Vagina (tissue), 2 donors: ENCODE data around the gene HELZ. TPM values are rescaled to one million over a fixed set of nuclear protein-coding genes. Genes with fewer than 3 reads are reported as not detected.

Source experiments
- DNase-seq, 2 donors: peaks; one replicate each; pipeline ENCODE4 v3.0.0-alpha.2; 2017; ENCODE audit errors: extremely low spot score in 2 of 2
- H3K27ac ChIP-seq: fragments of 200-600 bp; sonication (generic); one replicate; pipeline ENCODE4 v1.5.1; 2019
- H3K27me3 ChIP-seq: fragments of 200-600 bp; sonication (generic); one replicate; pipeline ENCODE4 v1.5.1; 2019
- H3K36me3 ChIP-seq, 2 donors: fragments of 200-600 bp; sonication (generic); one replicate each; pipeline ENCODE4 v1.5.1; 2017 to 2019
- H3K4me1 ChIP-seq: fragments of 200-600 bp; sonication (generic); one replicate; pipeline ENCODE4 v1.5.1; 2019
- H3K4me3 ChIP-seq, 2 donors: fragments of 200-600 bp; sonication (generic); 1 replicate in 1 of 2; 2 replicates in 1 of 2; pipeline ENCODE4 v1.5.1; 2016 to 2019
- H3K9me3 ChIP-seq: fragments of 200-600 bp; sonication (generic); one replicate; pipeline ENCODE4 v1.5.1; 2019
- POLR2A ChIP-seq, 2 donors: fragments of 450-650 bp; IDR thresholded peaks; one replicate each; pipeline ENCODE4 v1.6.1; 2017; ENCODE audit warnings: antibody characterized with exemption in 2 of 2, mild to moderate bottlenecking in 2 of 2, moderate library complexity in 2 of 2
- POLR2AphosphoS5 ChIP-seq, 2 donors: sonication (generic); formaldehyde crosslinking; IDR thresholded peaks; one replicate each; pipeline ENCODE4 v1.9.0; 2017; ENCODE audit warnings: antibody characterized with exemption in 2 of 2, mild to moderate bottlenecking in 2 of 2, low read depth in 1 of 2; ENCODE audit not compliant: insufficient read depth in 1 of 2
- intact Hi-C: fragments of 100-400 bp; cut with DNase I; formaldehyde crosslinking; loops from one replicate; pipeline ENCODE4 v1.15.1; 2023
- total RNA-seq: library from RNA; depleted of rRNA; stranded (reverse); fragments of >200 nt; gene quantifications from one replicate; pipeline ENCODE4 v1.2.3, GENCODE V29; 2016
- TF ChIP-seq, protein P1 (sequence below), 3 experiments: fragments of 450-650 bp in 2 of 3; fragments of 200-600 bp in 1 of 3; sonication (generic) in 1 of 3; IDR thresholded peaks; one replicate each; pipeline ENCODE4 v1.5.1; 2017 to 2019; ENCODE audit warnings: antibody characterized with exemption in 3 of 3, mild to moderate bottlenecking in 2 of 3, moderate library complexity in 2 of 3

HELZ gene
- total RNA-seq, 1 donor from 2014 or later = 31.4 TPM

DNA sequence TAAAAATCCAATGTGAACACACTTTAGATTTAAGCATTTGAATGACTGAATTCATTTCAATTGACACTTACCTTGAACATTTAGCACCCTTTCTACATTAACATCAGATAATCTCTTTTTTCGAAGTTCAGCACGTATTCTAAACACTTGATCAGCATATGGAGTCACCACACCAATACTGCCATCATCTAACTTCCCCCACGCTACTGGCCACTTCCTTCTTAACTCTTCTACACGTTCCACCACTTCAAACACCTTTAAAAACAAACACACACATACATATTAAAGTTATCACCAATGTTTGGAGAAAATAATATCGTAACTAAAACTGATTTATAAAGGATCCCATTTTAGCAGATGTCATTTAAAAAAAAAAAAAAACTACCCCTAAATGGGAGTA, 107.1 kb downstream of the HELZ start:
- intact Hi-C loops = no loop called here
- H3K27ac ChIP-seq = no peak overlapping the region
- no peak for TF ChIP-seq POLR2AphosphoS5 (IDR thresholded peaks at IDR 0.05; ENCODE audit: insufficient read depth in 1 of 2, low read depth in 1 of 2)
- no peak overlapping the region for H3K4me3 ChIP-seq
- no peaks in the 10 kb centered on the region for H3K4me1 ChIP-seq
- DNase-seq = no peak
- H3K9me3 ChIP-seq = no peaks in the 10 kb centered on the region
- H3K36me3 ChIP-seq = peaks cover 0 to 26% of the 10 kb centered on the region in 2 donors
- H3K27me3 ChIP-seq = no peaks in the 10 kb centered on the region

DNA sequence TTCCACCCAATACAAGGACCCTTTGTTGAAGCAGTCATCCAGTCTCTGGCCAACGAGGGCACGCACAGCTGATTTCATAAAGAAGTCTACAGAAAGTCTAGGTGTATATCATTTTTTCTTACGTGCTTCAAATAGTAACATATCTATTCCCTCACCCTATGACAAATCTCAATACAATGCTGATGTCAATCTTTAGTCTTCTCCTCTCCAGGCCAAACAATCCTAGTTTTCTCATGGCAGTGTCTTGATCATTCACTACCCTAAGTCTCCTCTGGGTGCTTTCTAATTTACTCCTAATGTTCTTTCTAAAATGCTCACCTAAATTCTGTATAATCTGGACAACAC, 108.0 kb downstream of the HELZ start:
- no peak for TF ChIP-seq POLR2AphosphoS5 (IDR thresholded peaks at IDR 0.05; ENCODE audit: insufficient read depth in 1 of 2, low read depth in 1 of 2)
- no peak for TF ChIP-seq POLR2A (IDR thresholded peaks at IDR 0.05)
- TF ChIP-seq, protein P1, sequence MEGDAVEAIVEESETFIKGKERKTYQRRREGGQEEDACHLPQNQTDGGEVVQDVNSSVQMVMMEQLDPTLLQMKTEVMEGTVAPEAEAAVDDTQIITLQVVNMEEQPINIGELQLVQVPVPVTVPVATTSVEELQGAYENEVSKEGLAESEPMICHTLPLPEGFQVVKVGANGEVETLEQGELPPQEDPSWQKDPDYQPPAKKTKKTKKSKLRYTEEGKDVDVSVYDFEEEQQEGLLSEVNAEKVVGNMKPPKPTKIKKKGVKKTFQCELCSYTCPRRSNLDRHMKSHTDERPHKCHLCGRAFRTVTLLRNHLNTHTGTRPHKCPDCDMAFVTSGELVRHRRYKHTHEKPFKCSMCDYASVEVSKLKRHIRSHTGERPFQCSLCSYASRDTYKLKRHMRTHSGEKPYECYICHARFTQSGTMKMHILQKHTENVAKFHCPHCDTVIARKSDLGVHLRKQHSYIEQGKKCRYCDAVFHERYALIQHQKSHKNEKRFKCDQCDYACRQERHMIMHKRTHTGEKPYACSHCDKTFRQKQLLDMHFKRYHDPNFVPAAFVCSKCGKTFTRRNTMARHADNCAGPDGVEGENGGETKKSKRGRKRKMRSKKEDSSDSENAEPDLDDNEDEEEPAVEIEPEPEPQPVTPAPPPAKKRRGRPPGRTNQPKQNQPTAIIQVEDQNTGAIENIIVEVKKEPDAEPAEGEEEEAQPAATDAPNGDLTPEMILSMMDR (IDR thresholded peaks at IDR 0.05) = no peak
- Histone ChIP-seq H3K4me1 (no peaks in the 10 kb centered on the region), H3K9me3 (no peaks in the 10 kb centered on the region), H3K36me3 (peaks cover 0 to 21% of the 10 kb centered on the region in 2 donors), H3K27ac (no peak overlapping the region), H3K27me3 (no peaks in the 10 kb centered on the region), H3K4me3 (no peak overlapping the region)
- intact Hi-C loops = no loop called here
- DNase-seq = no peak

DNA sequence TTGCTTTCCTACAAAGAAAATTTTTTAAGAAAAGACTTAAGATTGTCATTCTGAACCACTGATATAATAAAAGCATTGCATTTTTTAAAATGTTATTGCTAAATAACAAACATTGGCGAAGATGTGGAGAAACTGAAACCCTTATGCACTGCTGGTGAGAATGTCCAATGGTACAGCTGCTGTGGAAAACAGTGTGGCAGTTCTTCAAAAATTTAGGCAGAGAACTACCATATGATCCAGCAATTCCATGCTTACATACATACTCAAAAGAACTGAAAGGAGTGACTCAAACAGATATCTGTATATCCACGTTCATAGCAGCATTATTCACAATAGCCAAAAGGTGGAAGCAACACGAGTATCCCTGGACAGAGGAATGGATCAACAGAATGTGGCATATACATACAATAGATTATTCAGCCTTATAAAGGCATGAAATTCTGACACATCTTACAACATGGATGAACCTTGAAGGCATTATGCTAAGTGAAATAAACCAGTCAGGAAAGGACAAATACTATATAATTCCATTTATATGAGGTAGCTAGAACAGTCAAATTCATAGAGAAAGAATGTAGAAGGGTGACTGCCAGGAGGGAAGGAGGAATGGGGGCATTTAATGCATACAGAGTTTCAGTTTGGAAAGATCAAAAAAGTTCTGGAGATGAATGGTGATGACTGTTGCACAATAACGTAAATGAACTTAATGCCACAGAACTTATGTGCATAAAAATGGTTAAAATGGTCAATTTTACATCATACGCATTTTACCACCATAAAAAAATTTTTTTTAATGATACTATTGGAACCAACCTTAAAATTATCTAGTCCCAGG, 108.6 kb downstream of the HELZ start:
- H3K4me1 ChIP-seq = no peaks in the 10 kb centered on the region
- DNase-seq = no peak
- TF ChIP-seq, protein P1 (IDR thresholded peaks at IDR 0.05) = no peak
- TF ChIP-seq POLR2A (IDR thresholded peaks at IDR 0.05) (no peak), POLR2AphosphoS5 (IDR thresholded peaks at IDR 0.05; ENCODE audit: insufficient read depth in 1 of 2, low read depth in 1 of 2) (no peak)
- intact Hi-C loops = no loop called here
- H3K27me3 ChIP-seq = no peaks in the 10 kb centered on the region
- H3K9me3 ChIP-seq = no peaks in the 10 kb centered on the region
- peaks cover 0 to 21% of the 10 kb centered on the region in 2 donors for H3K36me3 ChIP-seq
- H3K4me3 ChIP-seq = no peak overlapping the region
- H3K27ac ChIP-seq = no peak overlapping the region

DNA sequence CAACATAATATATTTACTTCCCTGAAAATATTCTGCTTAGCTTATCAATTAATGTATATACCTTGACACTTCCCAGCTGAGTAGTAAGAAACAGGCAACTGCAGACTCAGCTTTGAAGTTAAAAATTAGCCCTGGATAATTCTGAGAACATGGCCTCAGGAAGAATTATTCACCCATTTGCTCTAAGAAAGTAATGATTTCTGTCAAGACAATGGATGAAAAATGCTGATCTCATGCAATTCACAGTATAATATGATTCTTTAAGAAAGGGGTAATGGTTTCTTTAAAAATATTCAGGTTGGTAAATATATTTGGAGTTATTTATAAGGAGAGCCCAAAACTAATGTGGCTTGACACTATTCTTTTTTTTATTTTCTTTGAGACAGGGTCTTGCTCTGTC, 111.8 kb downstream of the HELZ start:
- TF ChIP-seq POLR2AphosphoS5 (IDR thresholded peaks at IDR 0.05; ENCODE audit: insufficient read depth in 1 of 2, low read depth in 1 of 2) = no peak
- TF ChIP-seq POLR2A (IDR thresholded peaks at IDR 0.05) = no peak
- TF ChIP-seq, protein P1 (IDR thresholded peaks at IDR 0.05) = no peak
- Histone ChIP-seq H3K27ac (no peak overlapping the region), H3K27me3 (no peaks in the 10 kb centered on the region), H3K4me3 (no peak overlapping the region), H3K9me3 (no peaks in the 10 kb centered on the region), H3K36me3 (peaks cover 0 to 21% of the 10 kb centered on the region in 2 donors), H3K4me1 (no peaks in the 10 kb centered on the region)
- intact Hi-C loops = no loop called here
- DNase-seq = no peak

DNA sequence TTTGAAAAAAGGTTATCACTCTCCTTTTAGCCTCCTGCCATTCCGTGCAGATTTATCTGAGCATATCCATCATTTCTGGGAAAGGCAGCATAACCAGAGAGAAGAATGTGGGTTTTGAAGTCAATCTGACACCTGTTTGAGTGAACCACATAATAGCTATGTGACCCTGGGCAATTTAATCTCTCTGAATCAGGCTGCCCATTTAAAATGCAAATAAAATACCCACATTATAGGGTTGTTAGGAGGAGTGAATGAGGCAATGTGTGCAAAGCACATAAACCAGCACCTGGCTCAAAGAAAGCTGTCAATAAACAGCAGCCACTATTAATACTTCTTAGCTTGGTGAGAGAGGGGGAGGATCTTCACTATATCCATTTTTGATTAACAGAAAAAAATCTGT, 112.6 kb downstream of the HELZ start:
- intact Hi-C loops = no loop called here
- Histone ChIP-seq H3K27me3 (no peaks in the 10 kb centered on the region), H3K4me3 (no peak overlapping the region), H3K4me1 (no peaks in the 10 kb centered on the region), H3K36me3 (peaks cover 0 to 21% of the 10 kb centered on the region in 2 donors), H3K9me3 (no peaks in the 10 kb centered on the region), H3K27ac (no peak overlapping the region)
- TF ChIP-seq, protein P1 (IDR thresholded peaks at IDR 0.05) = no peak
- TF ChIP-seq POLR2A (IDR thresholded peaks at IDR 0.05) = no peak
- TF ChIP-seq POLR2AphosphoS5 (IDR thresholded peaks at IDR 0.05; ENCODE audit: insufficient read depth in 1 of 2, low read depth in 1 of 2) = no peak
- DNase-seq = no peak
